Astrocyte (in vitro differentiated cells and primary cell): ENCODE results near the gene SKAP2.

Source experiments
- CTCF ChIP-seq: IDR thresholded peaks from 2 replicates; pipeline ENCODE4 v1.5.1; 2011; ENCODE audit warnings: low read depth, mild to moderate bottlenecking, inconsistent platforms, low read length, moderate library complexity; ENCODE audit not compliant: insufficient read depth
- EZH2 ChIP-seq: IDR thresholded peaks from 2 replicates; pipeline ENCODE4 v1.6.1; 2012; ENCODE audit warnings: mild to moderate bottlenecking, low read length, inconsistent platforms; ENCODE audit not compliant: insufficient read depth

DNA sequence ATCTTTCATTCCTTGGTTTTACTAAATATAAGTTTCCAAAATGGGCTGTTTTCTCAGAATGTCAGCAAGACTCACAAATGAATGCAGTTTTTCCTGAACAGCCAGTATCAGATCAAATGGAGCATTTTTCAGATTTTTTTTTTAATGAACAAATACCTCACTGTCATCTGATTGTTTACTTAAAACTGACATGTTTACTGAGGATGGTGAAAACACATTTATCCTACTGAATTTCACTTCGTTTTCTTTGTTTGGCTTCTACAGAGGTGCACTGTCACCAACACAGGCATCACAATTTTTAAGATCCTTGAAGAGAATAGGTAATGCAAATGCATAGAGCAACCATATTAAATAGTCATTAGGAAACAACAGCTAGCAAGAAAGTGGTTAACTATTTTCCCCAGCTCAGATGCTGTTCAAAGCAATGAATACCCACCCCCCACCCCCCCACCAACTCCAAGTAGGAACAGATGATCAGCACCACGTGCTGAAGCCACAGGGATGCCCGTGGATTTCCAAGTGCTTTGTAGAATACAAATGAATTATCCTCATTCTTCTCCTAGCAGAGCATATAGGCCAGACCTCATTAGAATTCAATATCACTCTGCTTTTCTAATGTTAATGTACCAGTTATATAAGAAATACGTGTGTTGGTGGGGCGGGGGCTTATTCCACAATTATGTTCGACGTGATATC, 205.9 kb downstream of the SKAP2 start:
- TF ChIP-seq CTCF = no peak
- no peak for TF ChIP-seq EZH2
